ENCODE results near the gene AK9. TPM values are rescaled to one million over a fixed set of nuclear protein-coding genes. Genes with fewer than 3 reads are reported as not detected.

AK9 gene
- total and polyA plus RNA-seq, 9 of the 15 experiments (the other 6 are each of a cell fraction or from before 2014, with no cell fraction given), result 0.59 to 1.9 (median 1.2) TPM

DNA sequence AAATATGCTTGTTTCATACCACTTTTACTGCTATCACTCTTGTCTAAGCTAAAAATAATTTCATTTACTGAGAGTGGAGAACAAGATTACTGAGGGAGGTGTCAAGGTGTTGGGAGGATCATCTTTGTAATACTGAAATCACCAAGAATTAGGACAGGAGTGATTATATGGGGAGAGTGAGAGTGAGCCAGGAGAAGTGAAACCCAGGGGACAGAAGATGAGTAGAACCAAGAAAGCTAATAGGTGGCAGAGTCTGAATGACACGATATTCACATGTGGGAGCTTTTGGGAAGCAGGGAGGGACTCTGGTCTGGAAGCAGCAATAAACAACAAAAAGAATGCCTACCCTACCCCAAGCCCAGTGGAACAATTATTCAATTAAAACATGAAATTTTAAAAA is 58.6 kb downstream of the AK9 start:
- TF ChIP-seq, protein P1, sequence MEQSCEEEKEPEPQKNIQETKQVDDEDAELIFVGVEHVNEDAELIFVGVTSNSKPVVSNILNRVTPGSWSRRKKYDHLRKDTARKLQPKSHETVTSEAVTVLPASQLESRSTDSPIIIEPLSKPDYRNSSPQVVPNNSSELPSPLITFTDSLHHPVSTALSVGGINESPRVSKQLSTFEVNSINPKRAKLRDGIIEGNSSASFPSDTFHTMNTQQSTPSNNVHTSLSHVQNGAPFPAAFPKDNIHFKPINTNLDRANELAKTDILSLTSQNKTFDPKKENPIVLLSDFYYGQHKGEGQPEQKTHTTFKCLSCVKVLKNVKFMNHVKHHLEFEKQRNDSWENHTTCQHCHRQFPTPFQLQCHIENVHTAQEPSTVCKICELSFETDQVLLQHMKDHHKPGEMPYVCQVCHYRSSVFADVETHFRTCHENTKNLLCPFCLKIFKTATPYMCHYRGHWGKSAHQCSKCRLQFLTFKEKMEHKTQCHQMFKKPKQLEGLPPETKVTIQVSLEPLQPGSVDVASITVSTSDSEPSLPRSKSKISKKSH (CRISPR knock-in tag; IDR thresholded peaks at IDR 0.05), result no peak
- no peak for TF ChIP-seq RFX1 (IDR thresholded peaks at IDR 0.05)
- TF ChIP-seq TAF15 (IDR thresholded peaks at IDR 0.05; ENCODE audit: low read depth, low read length), result no peak
- no peak for TF ChIP-seq ZFX (CRISPR knock-in tag; IDR thresholded peaks at IDR 0.05)
- Histone ChIP-seq H3K4me1 (replicated peaks in 1 of 2; ENCODE audit: control insufficient read depth in 2 of 2, insufficient read depth in 2 of 2, low read length in 2 of 2) (no peaks in the 10 kb centered on the region), H2AFZ (ENCODE audit: low read depth, low read length) (no peak overlapping the region), H3K27ac (ENCODE audit: extremely low read depth, low read depth, low read length) (no peak overlapping the region), H3K9me3 (replicated peaks; ENCODE audit: control insufficient read depth, insufficient read depth, low read depth, low read length) (no peaks in the 10 kb centered on the region), H3K4me2 (ENCODE audit: insufficient read depth, low read length) (no peak overlapping the region), H3K27me3 (ENCODE audit: control insufficient read depth in 2 of 2, insufficient read depth in 2 of 2, low read length in 2 of 2) (no peaks in the 10 kb centered on the region; a peak in 1 of 5 replicates), H3K79me2 (ENCODE audit: control insufficient read depth, insufficient read depth, low read length) (no peaks in the 10 kb centered on the region), H3K9ac (ENCODE audit: insufficient read depth in 1 of 2, low read depth in 2 of 2, low read length in 2 of 2) (no peak overlapping the region), H3K4me3 (no peak overlapping the region), H3K9me1 (ENCODE audit: control insufficient read depth, insufficient read depth, low read length) (no peaks in the 10 kb centered on the region), H3K36me3 (ENCODE audit: control insufficient read depth, insufficient read depth, low read length) (no peaks in the 10 kb centered on the region), H4K20me1 (replicated peaks; ENCODE audit: control insufficient read depth, insufficient read depth, low read length) (no peaks in the 10 kb centered on the region)
- DNase-seq (ENCODE audit: extremely low read depth in 1 of 4, low spot score in 3 of 4) (no peak), ATAC-seq (no peak), FAIRE-seq (no peak)
- ChIA-PET CTCF (ENCODE audit: low intra/inter-chr PET ratio) (no interaction called here), POLR2A (no interaction called here)
- WGBS (ENCODE audit: insufficient coverage, low coverage, missing lambda C conversion rate), result 6% methylated on average over 1 of the region's 1 CpG
- BruUV-seq (replicated peaks), result no TSS peak
- intact Hi-C loops (cut with micrococcal nuclease) (no loop called here), in situ Hi-C loops (cut with MboI) (no loop called here)

DNA sequence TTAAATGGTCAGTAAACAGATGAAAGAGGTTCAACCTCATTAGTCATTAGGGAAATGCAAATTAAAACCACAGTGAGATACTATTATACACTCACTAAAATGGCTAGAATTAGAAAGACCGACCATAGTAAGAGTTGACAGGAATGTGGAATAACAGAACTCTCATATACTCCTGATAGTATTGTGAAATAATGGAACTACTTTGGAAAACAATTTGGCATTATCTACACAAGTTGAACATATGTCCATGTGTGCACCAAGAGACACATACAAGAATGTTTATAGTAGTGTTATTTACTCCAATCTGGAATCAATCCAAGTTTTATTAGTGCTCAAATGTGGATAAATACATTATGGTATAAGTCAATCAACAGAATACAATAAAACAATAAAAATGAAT is 59.6 kb downstream of the AK9 start:
- H3K4me1 ChIP-seq (replicated peaks in 1 of 2; ENCODE audit: control insufficient read depth in 2 of 2, insufficient read depth in 2 of 2, low read length in 2 of 2), result no peaks in the 10 kb centered on the region
- H3K27me3 ChIP-seq (ENCODE audit: control insufficient read depth in 2 of 2, insufficient read depth in 2 of 2, low read length in 2 of 2), result no peaks in the 10 kb centered on the region; a peak in 1 of 5 replicates
- intact Hi-C loops (cut with micrococcal nuclease), result no loop called here
- no peaks in the 10 kb centered on the region for H4K20me1 ChIP-seq (replicated peaks; ENCODE audit: control insufficient read depth, insufficient read depth, low read length)
- 0% methylated on average over 1 of the region's 1 CpG for WGBS (ENCODE audit: insufficient coverage, low coverage, missing lambda C conversion rate)
- in situ Hi-C loops (cut with MboI), result no loop called here
- no peaks in the 10 kb centered on the region for H3K9me3 ChIP-seq (replicated peaks; ENCODE audit: control insufficient read depth, insufficient read depth, low read depth, low read length)
- CTCF ChIA-PET (ENCODE audit: low intra/inter-chr PET ratio), result no interaction called here
- H2AFZ ChIP-seq (ENCODE audit: low read depth, low read length), result no peak overlapping the region
- POLR2A ChIA-PET, result no interaction called here
- no peaks in the 10 kb centered on the region for H3K9me1 ChIP-seq (ENCODE audit: control insufficient read depth, insufficient read depth, low read length)
- H3K79me2 ChIP-seq (ENCODE audit: control insufficient read depth, insufficient read depth, low read length), result no peaks in the 10 kb centered on the region
- no peak for TF ChIP-seq ZNF77 (CRISPR knock-in tag; IDR thresholded peaks at IDR 0.05)
- TF ChIP-seq ZNF124 (CRISPR knock-in tag; IDR thresholded peaks at IDR 0.05), result no peak
- TF ChIP-seq SMAD2 (IDR thresholded peaks at IDR 0.05; ENCODE audit: low read depth, low read length), result no peak
- no peak for TF ChIP-seq ZNF780A (CRISPR knock-in tag; IDR thresholded peaks at IDR 0.05)
- no peak for TF ChIP-seq NFXL1 (CRISPR knock-in tag; IDR thresholded peaks at IDR 0.05)
- TF ChIP-seq CHD2 (IDR thresholded peaks at IDR 0.05; ENCODE audit: low read depth, low read length), result no peak
- no peak for TF ChIP-seq DNMT1 (IDR thresholded peaks at IDR 0.05)
- peak; percentile 36 for TF ChIP-seq CEBPB (tag; IDR thresholded peaks at IDR 0.05)
- no peak for ATAC-seq
- H3K4me2 ChIP-seq (ENCODE audit: insufficient read depth, low read length), result no peak overlapping the region
- no TSS peak for BruUV-seq (replicated peaks)
- no peaks in the 10 kb centered on the region for H3K36me3 ChIP-seq (ENCODE audit: control insufficient read depth, insufficient read depth, low read length)
- FAIRE-seq, result no peak
- no peak for DNase-seq (ENCODE audit: extremely low read depth in 1 of 4, low spot score in 3 of 4)
- H3K4me3 ChIP-seq, result no peak overlapping the region
- H3K27ac ChIP-seq (ENCODE audit: extremely low read depth, low read depth, low read length), result no peak overlapping the region
- H3K9ac ChIP-seq (ENCODE audit: insufficient read depth in 1 of 2, low read depth in 2 of 2, low read length in 2 of 2), result no peak overlapping the region

All from K562 (cell line).